GM12874 (cell line): ENCODE results near the gene PIK3CA.

Experiments
- CTCF ChIP-seq: IDR thresholded peaks from 2 replicates; pipeline ENCODE4 v1.5.1; 2011; ENCODE audit warnings: low read depth, mild to moderate bottlenecking, control low read depth, low read length, moderate library complexity; ENCODE audit not compliant: insufficient read depth

PIK3CA gene

GRCh38 chr3:179116816-179117215 lies 31.3 kb upstream of the PIK3CA start:
- TF ChIP-seq CTCF: no peak

- TF ChIP-seq CTCF: no peak
These were observed 14.6 kb upstream of the PIK3CA start for GRCh38 chr3:179133575-179133974.

GRCh38 chr3:179136195-179136594 lies 12.0 kb upstream of the PIK3CA start:
- TF ChIP-seq CTCF: no peak

- TF ChIP-seq CTCF: no peak
These were observed 6.3 kb upstream of the PIK3CA start for GRCh38 chr3:179141890-179142289.

- peak; percentile 32; the same call in 1 of the 2 replicates for TF ChIP-seq CTCF
These were observed 1.1 kb upstream of the PIK3CA start for GRCh38 chr3:179146911-179147513.

GRCh38 chr3:179147514-179147872 lies 664 bp upstream of the PIK3CA start:
- TF ChIP-seq CTCF: no peak

GRCh38 chr3:179148616-179149405 lies 654 bp downstream of the PIK3CA start:
- no peak for TF ChIP-seq CTCF
